ENCODE measurements around the gene RNF214. TPM values are rescaled to one million over a fixed set of nuclear protein-coding genes. Genes with fewer than 3 reads are reported as not detected.
A peak's percentile ranks its signal among the peaks of the same experiment; 100 is the strongest.

Gene RNF214
- total RNA-seq, 2 donors from 2014 or later: 46.4 to 51.1 TPM

DNA sequence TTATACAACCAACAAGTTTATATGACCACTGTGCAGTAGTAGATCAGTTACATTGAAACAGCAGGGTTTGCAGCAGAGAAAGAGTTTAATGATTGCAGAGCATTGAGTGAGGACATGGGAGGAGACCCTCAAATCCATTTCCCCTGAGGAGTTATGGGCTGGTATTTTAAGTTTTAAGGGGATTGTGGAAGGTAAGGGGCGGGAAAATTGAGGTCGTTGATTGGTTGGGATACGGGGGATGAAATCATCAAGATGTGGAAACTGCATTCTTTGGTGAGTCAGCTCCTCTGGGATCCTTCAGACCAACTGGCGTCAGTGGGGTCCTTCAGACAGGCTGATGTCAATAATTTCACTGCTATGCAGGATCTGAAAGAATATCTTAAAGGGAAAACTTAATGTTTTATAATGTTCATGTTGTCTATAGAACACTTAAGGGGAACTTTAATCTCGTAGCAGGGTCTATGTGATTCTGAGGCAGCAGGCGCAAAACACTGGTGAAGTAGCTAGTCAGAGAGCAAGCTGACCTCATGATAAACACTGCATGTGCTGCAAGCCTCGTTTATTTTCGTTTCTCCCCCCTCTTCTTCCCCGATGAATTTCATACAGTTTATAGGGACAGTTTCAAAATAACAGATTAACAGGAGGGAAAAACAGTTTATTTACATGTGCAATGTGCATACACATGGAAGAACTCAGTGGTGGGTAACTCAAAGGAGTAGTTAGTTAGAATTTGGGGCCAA is 41.2 kb downstream of the RNF214 start:
- no peak overlapping the region for H3K27ac ChIP-seq (ENCODE audit: low read depth, low read length)
- no peak overlapping the region for H3K9ac ChIP-seq (ENCODE audit: extremely low read depth, low read length, poor library complexity, severe bottlenecking)
- Mint-ChIP-seq H3K36me3 (ENCODE audit: low read depth) (peaks cover 35% of the 10 kb centered on the region), H3K27me3 (ENCODE audit: insufficient read depth) (no peaks in the 10 kb centered on the region), H3K9me3 (peaks cover 10% of the 10 kb centered on the region), H3K27ac (peak overlapping the region; percentile 9), H3K4me1 (peaks cover 14% of the 10 kb centered on the region), H3K4me3 (no peak overlapping the region)
- H3K4me1 ChIP-seq (ENCODE audit: control insufficient read depth, insufficient read depth, low read length): peaks cover 12% of the 10 kb centered on the region
- no peak for DNase-seq
- WGBS, 2 experiments (ENCODE audit: insufficient coverage in 1 of 2, insufficient read length in 1 of 2): 90 to 96% methylated on average over 8 to 9 of the region's 9 CpGs
- TF ChIP-seq, protein P1, sequence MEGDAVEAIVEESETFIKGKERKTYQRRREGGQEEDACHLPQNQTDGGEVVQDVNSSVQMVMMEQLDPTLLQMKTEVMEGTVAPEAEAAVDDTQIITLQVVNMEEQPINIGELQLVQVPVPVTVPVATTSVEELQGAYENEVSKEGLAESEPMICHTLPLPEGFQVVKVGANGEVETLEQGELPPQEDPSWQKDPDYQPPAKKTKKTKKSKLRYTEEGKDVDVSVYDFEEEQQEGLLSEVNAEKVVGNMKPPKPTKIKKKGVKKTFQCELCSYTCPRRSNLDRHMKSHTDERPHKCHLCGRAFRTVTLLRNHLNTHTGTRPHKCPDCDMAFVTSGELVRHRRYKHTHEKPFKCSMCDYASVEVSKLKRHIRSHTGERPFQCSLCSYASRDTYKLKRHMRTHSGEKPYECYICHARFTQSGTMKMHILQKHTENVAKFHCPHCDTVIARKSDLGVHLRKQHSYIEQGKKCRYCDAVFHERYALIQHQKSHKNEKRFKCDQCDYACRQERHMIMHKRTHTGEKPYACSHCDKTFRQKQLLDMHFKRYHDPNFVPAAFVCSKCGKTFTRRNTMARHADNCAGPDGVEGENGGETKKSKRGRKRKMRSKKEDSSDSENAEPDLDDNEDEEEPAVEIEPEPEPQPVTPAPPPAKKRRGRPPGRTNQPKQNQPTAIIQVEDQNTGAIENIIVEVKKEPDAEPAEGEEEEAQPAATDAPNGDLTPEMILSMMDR (conservative IDR thresholded peaks at IDR 0.05): no peak
- H3K9me3 ChIP-seq (ENCODE audit: control insufficient read depth, low read length): peaks cover 16% of the 10 kb centered on the region
- peaks cover 44% of the 10 kb centered on the region for H3K36me3 ChIP-seq (ENCODE audit: control insufficient read depth, insufficient read depth, low read length)
- H3K27me3 ChIP-seq (ENCODE audit: control insufficient read depth, insufficient read depth, low read length, poor library complexity, severe bottlenecking): no peaks in the 10 kb centered on the region
- H3K4me3 ChIP-seq (ENCODE audit: low read length): no peak overlapping the region

DNA sequence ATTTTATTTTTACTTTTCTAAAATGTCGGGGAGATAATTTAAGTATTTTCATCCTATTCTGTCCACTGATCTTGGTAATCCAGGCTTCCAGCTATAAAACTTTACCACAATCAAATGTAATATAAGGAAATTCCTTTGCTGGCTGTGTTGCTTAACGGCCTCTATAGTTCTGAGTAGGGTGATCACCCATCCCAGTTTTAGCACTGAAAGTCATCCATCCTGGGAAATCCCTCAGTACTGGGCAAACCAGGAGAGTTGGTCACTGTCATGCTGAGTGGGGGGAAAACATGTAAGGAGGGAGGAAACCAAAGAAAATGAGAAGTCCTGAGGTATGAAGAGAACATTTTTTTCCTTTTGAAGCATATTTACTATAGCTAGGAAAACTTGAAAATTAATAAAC is 45.9 kb downstream of the RNF214 start:
- Histone ChIP-seq H3K4me1 (ENCODE audit: control insufficient read depth, insufficient read depth, low read length) (no peaks in the 10 kb centered on the region), H3K9me3 (ENCODE audit: control insufficient read depth, low read length) (peaks cover 5% of the 10 kb centered on the region), H3K36me3 (ENCODE audit: control insufficient read depth, insufficient read depth, low read length) (peaks cover 49% of the 10 kb centered on the region), H3K9ac (ENCODE audit: extremely low read depth, low read length, poor library complexity, severe bottlenecking) (no peak overlapping the region), H3K27ac (ENCODE audit: low read depth, low read length) (no peak overlapping the region), H3K4me3 (ENCODE audit: low read length) (no peak overlapping the region), H3K27me3 (ENCODE audit: control insufficient read depth, insufficient read depth, low read length, poor library complexity, severe bottlenecking) (no peaks in the 10 kb centered on the region)
- peaks cover 4% of the 10 kb centered on the region for H3K9me3 Mint-ChIP-seq
- H3K27me3 Mint-ChIP-seq (ENCODE audit: insufficient read depth): no peaks in the 10 kb centered on the region
- no peak overlapping the region for H3K27ac Mint-ChIP-seq
- DNase-seq: no peak
- 95% methylated on average over 2 of the region's 2 CpGs; no CpG with 5 or more reads in 1 of the 2 experiments for WGBS, 2 experiments (ENCODE audit: insufficient coverage in 1 of 2, insufficient read length in 1 of 2)
- H3K4me1 Mint-ChIP-seq: peaks cover 13% of the 10 kb centered on the region
- H3K4me3 Mint-ChIP-seq: no peak overlapping the region
- peaks cover 54% of the 10 kb centered on the region for H3K36me3 Mint-ChIP-seq (ENCODE audit: low read depth)
- TF ChIP-seq, protein P1 (conservative IDR thresholded peaks at IDR 0.05): no peak

DNA sequence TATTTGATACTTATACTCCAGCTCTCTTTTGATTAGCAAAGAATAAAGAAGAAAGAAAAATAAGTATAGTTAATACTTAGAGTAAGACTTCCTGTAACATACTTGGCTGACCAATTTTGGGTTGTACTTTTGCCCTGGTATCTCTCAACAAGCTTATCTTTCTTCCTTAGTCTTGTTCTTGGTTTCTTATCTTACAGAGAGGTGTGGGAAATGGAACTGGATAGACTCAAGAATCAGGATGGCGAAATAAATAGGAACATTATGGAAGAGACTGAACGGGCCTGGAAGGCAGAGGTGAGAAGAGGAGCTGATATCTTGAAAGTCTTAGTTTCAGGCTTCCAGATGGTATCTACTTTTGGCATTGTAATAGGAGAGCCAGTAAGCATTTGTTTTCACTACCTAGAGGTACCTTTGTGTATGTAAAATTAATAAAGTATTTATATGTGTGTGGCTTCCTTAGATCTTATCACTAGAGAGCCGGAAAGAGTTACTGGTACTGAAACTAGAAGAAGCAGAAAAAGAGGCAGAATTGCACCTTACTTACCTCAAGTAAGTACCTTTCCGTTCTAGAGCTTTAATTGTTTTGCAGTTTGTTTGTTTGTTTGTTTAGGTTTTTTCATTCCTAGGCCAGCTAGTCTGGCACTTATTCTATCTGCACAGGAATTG is 47.4 kb downstream of the RNF214 start:
- no peaks in the 10 kb centered on the region for H3K9me3 Mint-ChIP-seq
- peaks cover 53% of the 10 kb centered on the region for H3K36me3 Mint-ChIP-seq (ENCODE audit: low read depth)
- peaks cover 13% of the 10 kb centered on the region for H3K4me1 Mint-ChIP-seq
- Histone ChIP-seq H3K4me3 (ENCODE audit: low read length) (no peak overlapping the region), H3K4me1 (ENCODE audit: control insufficient read depth, insufficient read depth, low read length) (no peaks in the 10 kb centered on the region), H3K36me3 (ENCODE audit: control insufficient read depth, insufficient read depth, low read length) (peaks cover 52% of the 10 kb centered on the region), H3K27me3 (ENCODE audit: control insufficient read depth, insufficient read depth, low read length, poor library complexity, severe bottlenecking) (no peaks in the 10 kb centered on the region), H3K27ac (ENCODE audit: low read depth, low read length) (no peak overlapping the region), H3K9ac (ENCODE audit: extremely low read depth, low read length, poor library complexity, severe bottlenecking) (no peak overlapping the region), H3K9me3 (ENCODE audit: control insufficient read depth, low read length) (no peaks in the 10 kb centered on the region)
- TF ChIP-seq, protein P1 (conservative IDR thresholded peaks at IDR 0.05): no peak
- H3K4me3 Mint-ChIP-seq: no peak overlapping the region
- H3K27ac Mint-ChIP-seq: no peak overlapping the region
- WGBS, 2 experiments (ENCODE audit: insufficient coverage in 1 of 2, insufficient read length in 1 of 2): 92 to 98% methylated on average over 4 of the region's 4 CpGs
- no peak for DNase-seq
- H3K27me3 Mint-ChIP-seq (ENCODE audit: insufficient read depth): no peaks in the 10 kb centered on the region
